Effector CD4-positive, alpha-beta T cell (primary cell): ENCODE measurements around the gene NAIF1.
A peak's percentile ranks its signal among the peaks of the same experiment; 100 is the strongest.
"Not testable (repeated sequence)": the region's sequence is repeated elsewhere in the genome, so short reads cannot be mapped to it uniquely, and the experiment has no call there.

ENCODE experiments used
- DNase-seq: peaks from one replicate; pipeline ENCODE4 v3.0.0-alpha.2; 2020

Gene NAIF1

DNA sequence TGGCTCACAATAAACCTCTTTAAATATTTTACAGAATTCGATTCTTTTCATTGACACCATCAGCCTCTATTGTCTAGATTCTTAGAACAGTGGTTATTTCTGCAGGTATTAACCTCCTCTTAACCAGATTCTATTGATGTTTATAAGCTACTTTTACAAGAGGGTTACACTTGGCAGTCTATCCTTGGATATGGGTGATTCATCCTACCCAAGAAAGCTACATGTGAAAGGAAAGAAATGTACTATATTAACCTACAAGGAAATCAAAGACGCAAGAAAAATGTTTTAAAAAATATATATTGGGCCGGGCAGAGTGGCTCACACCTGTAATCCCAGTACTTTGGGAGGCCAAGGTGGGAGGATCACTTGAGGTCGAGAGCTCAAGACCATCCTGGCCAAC is 17.6 kb upstream of the NAIF1 start:
- no peak for DNase-seq

DNA sequence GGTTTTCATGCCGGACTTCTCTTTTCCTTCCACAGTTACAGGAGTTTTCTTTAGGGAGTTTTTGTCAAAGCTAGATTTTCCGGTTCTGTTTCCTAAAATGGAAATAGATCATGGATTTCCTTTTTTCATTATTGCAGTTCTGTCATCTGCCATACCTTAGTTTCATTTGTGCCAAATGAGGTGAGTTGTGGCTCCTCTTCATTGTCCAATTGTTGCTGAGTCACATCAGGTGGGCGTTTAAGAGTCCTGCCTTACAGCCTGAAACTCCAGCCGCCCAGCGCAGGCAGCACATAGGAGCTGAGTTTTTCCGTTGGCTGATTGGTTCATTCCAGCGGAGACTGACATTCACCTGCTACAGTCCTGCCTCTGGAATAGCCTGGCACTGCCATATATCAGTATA is 15.0 kb upstream of the NAIF1 start:
- DNase-seq = no peak

DNA sequence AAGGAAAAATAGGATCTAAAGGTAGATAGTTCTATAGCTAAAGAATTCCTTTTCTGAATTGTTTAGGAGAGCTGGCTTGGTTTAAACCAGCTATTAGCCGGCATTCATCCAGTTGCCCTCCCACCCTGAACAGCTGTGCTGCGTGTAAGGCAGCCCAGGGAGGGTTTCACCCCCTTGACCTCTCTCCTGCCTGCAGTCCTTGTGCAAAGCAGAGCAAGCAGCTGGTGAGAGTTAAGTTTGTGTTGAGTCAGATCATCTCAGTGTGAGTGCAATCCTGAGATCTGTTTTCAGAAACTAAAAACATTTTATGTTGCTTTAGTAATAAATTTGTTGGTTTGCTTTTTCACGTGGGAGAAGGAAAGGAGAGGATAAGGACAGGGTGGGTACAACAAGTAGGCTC is 13.9 kb upstream of the NAIF1 start:
- DNase-seq = no peak

DNA sequence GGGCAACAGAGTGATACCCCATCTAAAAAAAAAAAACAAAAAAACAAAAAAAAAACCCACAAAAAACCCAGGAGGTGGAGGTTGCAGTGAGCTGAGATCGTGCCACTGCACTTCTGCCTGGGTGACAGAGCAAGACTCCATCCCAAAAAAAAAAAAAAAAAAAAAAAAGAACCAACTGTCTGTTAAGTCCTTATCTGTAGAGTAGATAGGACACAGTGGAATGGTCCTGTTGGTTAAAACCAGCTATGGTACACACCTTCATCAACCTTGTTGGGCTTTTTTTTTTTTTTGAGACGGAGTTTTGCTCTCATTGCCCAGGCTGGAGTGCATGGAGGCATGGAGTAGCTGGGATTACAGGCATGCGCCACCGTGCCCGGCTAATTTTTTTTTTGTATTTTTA is 13.1 kb upstream of the NAIF1 start:
- no peak for DNase-seq

DNA sequence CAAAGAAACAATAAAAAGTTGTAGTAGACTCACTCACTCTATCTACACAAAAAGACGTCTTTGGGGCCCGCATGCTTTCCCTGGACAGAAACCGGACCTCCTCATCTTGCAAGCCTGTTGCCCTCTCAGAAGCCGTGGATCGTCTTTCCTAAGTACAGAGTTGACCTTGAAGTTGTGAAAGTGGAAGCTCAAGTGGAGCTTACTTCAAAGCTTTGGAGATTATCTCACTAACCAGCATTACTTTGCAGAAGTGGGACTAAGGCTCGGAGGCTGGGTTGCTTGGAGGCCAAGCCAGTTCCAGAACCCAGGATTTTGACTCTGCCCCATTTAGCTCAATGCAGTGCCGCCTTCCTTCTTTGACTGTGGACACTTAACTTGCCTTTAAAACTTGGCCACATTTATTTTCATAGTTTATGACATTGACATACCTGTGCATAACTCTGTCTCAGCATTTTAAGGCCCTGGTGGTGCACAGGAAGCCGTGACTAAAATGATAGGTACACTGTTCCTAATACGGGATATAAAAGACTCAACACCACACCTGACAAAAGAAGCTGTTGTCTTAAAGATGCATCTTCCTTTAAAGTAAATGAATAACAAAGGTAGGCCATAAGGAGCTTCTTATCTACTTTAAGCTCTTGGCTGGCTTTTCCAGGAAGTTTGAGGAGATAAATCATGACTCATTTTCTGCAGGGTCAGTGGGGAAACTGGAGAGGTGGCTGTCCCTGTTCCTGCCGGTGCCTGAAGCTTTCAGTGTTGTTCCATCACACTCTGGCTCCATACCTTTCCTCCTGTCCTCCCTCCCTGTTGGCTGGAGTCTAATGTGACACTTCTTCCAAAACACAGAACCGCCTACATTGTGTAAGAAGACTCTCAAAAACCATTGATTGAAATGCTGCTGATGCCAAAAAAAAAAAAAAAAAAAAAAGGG is 11.6 kb upstream of the NAIF1 start:
- DNase-seq = no peak

DNA sequence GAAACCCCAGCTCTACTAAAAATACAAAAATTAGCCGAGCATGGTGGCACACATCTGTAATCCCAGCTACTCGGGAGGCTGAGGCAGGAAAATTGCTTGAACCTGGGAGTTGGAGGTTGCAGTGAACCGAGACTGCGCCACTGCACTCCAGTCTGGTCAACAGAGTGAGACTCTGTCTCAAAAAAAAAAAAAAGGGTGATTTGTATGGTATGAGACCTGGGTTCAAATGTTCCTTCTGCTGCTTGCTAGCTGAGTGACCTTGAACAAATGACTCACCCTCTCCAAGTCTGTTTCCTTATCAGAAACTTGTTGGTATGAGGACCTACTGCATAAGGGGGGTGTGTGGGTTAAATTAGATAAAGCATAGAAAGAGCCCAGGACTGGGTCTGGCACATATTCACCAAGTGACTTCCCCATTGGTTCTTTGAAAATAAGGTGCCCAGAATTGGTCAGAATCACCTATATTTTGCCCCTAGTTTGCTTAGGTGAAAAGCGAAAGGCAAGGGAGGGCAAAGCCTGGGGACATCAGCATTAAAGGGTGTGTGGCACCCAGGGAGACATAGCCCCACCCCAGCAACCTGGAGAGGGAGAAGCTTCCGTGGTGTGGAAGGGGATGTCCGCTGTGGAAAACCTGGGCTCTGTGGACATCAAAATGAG is 10.9 kb upstream of the NAIF1 start:
- no peak for DNase-seq

DNA sequence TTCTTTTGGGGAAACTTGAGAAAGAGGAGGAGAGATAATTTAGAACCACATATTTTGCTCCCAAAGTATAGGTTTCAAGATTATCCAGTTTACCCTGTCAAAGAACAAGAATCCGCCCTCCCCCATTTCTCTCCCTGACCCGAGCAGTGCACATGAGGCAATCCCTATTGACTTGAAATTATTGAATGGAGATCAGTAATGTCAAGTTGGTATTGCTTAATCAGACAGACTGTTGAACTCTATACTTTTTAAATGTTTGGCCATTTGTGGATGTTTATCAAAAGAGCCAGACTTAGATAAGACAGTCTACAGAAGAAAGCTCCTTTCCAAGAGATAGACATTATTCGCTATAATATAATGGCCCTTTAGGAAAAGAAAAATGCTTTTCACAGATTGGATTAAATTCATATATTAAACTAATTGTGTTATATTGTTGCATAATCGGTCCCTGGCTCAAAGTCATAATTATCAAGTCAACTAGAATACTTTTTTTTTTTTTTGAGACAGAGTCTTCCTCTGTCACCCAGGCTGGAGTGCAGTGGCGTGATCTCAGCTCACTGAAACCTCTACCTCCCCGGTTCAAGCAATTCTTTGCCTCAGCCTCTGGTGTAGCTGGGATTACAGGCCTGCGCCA is 6.2 kb upstream of the NAIF1 start:
- DNase-seq = no peak

DNA sequence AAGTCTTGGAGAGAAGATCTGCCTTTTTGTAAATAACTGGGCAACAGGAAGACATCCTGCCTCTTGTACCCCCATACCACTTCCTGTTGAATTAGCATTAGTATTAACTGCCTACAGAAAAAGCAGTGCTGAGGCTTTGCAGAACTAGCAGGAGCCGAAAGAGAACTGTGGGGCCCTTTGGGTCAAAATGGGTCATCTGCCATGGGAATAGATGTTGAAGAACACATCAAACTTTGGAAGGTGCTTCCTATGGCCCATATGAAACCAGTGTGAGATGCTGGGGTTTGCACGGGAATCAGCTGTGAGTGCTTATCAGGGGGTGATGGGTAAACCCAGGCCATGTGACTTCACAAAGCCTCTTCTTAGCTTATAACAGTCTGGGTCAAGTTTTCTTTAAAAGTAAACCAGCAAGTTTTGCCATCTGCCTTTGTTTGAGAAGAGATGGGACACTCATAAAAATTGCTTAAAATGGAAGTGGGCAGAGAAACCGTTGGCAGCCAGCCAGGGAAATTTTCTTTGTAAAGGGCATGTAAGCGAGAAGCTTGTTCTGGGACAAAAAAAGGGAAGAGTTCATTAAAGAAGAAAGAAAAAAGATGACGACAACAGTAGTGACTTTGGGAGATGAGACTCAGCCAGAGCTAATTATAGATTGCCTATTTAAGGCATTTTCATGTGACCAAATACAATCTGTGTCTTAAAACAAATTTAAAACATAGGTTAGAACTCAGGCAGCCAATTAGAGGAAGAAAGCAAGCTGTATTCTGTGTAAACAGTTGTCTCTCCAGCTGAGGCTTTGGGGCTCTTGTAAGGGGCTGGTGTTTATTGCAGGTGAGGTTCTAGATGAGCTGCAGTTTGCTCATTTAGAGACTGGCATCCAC is 5.3 kb upstream of the NAIF1 start:
- peak; percentile 52 for DNase-seq

DNA sequence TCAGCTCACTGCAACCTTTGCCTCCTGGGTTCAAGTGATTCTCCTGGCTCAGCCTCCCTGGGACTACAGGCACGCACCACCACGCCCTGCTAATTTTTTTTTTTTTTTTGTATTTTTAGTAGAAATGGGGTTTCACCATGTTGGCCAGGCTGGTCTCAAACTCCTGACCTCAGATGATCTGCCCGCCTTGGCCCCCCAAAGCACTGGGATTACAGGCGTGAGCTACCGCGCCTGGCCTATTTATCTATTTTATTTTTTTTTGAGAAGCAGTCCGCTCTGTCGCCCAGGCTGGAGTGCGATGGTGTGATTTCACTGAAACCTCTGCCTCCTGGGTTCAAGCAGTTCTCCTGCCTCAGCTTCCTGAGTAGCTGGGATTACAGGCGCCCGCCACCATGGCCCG is 4.4 kb upstream of the NAIF1 start:
- not testable (repeated sequence) for DNase-seq

DNA sequence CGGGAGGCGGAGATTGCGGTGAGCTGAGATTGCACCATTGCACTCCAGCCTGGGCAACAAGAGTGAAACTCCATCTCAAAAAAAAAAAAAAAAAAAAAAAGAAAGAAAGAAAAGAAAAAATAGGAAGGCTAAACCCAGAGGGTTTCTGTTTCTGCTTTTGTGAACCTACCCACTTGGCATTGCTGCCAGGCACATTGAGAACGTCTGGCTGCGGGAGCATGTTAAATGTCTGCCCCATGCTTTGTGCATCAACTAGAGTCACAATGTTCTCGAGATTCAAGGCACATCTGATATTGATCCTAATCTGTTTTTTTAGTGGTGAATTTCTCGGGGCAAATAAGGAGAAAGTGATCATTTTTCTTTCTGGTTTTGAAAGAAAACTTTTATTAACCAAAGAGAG is 3.8 kb upstream of the NAIF1 start:
- no peak for DNase-seq

DNA sequence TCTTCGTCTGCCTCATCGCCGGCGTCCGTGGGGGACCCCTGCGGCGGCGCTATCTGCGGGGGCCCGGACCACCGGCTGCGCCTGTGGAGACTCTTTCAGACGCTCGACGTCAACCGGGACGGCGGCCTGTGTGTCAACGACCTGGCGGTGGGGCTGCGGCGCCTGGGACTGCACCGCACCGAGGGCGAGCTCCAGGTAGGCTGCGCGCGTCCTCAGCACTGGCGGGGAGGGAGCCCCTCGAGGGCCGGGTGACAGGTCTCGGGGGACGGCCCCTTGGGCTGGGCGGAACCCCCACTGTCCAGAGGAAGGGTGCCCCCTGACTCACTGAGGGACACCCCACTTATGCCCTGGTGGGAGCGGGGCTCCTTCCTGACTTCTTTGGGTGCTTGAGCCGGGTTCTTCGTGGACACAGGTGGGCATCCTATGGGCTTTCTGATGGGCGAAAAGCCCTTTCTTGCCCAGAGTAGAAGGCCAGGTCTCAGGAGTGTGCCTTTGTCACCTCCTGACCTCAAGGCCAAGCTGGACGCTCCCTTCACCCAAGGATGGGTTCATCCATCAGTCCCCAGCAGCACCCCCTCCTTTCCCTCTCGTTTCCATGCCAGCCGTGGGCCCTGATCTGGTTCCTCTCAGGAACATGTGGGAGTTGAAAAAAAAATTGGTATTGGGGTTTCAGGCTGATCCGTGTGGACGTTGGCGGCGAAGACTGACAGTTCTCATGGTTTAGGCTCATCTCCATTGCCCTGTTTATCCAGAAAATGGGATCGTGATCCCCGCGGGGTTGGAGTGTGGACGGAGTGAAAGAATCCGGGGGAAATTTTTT is 1.5 kb upstream of the NAIF1 start:
- peak; percentile 42 for DNase-seq

DNA sequence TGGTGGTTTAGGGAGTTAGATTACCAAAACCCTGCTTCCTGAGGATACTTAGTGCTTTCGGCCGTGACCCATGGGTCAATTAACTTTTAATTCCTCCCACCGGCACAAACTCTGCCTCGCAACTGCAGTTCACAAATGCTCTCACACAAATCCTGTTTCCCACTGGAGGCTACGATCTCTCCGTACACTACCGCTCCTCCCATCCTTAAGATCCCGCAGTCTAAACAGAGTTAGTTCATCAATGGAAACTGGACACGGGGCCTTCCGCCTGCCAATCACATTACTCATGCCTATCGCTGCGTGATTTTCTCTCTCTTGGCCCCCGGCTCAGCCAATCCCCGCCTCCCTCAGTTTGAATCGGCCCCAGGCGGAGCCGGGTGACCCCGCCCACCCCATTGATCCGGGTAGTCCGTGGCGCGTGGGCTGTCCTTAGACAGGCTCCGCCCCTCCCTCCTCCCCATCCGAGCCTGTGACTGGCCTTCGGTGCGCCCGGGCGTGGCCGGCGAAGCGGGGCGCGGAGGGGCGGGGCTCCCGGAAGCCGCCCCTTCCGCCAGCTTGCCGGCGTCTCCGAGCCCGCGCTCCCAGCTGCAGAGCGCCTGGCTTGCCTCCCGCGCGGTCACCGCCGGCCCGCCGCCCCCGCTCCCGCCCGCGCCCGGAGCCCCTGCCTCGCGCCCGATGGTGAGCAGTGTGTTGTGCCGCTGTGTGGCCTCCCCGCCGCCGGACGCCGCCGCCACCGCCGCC is 695 bp upstream of the NAIF1 start, which contains the start of gene SLC25A25:
Gene SLC25A25 (plus strand): TSS at position 588 of the 741 bp plus-strand sequence. CDS start 88 bp downstream, at position 676.
- peak; percentile 100 for DNase-seq

DNA sequence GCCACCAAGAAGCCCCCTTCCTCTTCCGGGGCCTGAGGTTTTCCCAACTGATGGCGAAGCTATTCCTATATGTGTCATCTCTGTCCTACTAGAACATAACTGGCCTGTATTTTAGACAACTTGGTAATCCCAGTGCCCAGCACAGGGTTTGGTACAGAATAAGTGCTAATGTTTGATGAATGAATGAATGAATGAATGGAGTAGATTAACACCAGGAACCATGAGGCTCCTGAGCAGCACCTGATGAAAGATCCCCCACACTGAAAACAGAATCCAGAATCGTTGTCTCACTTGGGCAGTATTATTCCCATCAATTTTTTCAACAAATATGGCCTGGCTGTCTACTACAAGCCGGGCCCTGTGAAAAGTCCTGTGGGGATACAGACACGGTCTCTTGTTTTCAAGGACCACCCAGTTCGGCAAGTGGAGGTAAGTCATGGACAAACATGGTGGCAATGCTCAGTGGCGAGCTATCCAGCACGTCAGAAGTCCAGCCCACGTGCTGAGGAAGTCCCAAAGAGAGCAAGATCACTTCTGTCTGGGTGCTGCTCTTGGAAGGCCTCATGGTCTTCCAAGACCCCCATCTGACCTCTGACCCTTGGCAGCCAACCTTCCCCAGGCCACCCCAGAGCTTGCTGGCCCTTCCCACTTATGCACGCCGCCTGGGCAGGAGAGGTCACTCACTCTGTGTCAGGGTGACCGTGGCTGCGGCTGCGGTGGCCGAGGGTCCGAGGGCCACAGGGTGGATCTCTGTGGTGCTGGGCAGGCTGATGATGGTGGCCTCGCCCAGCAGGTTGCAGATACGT is 1.0 kb downstream of the NAIF1 start:
- DNase-seq = no peak

DNA sequence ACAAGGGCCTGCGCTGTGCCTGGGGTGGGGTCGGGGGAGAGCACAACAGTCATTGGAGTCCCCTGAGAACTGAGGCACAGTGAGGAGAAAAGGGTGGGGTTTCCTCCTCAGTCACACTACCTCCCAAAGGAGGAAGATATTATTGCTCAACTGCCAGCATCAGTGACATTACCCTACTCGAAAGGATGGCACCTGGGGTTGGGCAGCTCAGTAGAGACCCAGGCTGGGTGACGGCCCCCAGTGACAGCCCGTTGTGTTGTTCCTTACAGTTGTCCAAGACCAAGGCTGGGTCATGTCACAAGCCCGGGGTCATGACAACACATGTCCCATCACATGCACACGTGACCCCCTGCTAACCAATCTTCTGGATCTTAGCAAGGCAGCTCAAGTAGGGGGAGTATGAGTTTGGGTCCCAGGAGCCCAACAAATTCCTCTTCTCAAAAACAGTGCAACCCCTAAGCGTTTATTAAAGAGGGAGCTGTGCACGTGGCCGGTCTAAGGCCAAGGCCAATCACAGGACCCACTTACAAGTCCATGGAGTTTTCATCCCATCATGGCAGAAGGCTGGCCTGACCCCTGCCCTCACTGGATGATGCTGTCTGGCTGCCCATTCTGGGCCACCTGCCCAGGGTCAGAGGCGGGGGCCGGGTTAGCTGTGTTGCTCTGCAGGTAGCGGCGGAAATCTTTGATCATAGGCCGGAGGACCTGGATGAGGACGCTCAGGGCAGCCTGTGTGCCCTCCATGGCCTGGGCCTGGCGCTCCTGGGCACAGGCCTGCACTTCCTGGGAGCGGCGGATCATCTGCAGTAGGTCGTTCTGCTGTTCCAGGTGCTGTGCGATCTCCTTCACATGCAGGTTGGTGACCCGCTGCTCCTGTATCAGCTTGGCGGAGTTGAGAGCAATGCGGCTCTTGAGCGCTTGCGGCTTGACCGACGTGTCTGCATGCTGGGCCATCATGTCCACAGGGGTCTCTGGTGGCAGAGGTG is 4.0 kb downstream of the NAIF1 start:
- DNase-seq = no peak

DNA sequence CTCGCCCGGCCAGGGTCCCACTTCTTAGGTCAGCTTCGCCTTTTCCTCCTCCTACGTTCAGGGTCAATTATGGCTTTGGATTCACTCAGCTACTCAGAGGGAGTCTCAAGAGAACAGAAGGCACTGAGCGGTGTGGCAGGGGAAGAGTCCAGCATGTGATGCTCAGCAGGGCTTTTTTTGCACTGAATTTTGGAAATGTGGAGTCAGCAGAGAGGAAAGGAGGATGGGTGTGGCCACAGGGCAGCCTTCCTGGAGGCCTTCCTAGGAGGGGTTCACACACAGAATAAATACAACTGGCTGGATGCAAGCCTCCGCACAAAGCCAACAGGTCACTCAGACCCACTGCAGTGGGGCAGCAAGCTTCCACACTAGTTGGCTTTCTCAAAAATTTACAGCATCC is 4.8 kb downstream of the NAIF1 start:
- DNase-seq = no peak

DNA sequence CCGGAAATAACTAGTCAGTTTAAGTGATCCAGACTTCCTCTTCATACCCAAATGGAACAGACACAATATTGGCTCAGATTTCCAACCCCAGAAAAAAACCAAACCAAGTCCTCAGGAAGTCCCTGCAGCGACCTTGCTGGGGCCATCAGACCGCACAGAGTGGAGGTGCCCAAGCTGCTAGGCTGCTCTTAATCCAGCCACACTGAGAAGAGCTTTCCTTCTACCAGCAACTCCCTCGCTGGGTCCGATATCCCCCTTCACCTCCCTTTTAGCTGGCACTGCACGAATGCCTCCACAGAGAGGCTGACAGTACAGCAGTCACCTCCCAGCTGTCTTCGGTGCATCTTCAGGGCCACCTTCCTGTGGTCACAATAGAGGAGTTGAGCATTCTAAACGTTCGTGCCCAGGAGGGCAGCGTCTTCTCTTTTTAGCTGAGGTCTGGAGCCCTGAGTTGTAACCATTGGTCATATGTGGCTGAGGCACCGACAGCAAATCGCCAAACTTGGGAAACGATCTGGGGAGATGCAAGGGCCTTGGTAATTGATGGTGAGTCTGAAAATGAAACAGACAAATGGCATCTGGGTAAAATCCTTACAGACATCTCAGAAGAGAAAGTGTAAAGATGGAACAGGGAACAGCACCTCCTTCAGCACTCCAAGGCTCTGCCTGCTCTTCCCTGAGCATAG is 5.7 kb downstream of the NAIF1 start:
- DNase-seq = no peak

DNA sequence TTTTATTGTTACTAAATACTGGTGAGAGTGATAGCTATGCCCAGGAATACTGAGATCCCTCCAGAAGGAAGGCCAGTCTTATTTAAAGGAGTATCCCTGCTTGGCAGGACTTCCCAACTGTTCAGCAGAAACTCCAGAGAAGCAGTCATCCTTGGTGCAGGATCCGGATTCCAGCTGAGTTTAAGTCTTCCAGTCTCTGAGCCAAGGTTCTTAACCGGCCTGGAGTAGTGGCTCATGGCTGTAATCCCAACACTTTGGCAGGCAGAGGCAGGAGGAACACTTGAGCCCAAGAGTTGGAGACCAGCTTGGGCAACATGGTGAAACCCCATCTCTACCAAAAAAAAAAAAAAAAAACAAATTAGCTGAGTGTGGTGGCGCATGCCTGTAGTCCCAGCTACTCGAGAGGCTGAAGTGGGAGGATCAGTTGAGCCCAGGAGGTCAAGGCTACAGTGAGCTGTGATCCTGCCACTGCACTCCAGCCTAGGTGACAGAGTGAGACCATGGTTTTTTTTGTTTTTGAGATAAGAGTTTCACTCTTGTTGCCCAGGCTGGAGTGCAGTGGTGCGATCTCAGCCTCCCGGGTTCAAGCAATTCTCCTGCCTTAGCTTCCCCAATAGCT is 7.6 kb downstream of the NAIF1 start:
- no peak for DNase-seq
